Esophagus muscularis mucosa (tissue), 4 donors: Measurements from ENCODE around the gene GPAT2.
"Not testable (repeated sequence)": the region's sequence is repeated elsewhere in the genome, so short reads cannot be mapped to it uniquely, and the experiment has no call there.

Experiments used
- CTCF ChIP-seq, 3 experiments: fragments of 200-600 bp in 2 of 3; fragments of 450-650 bp in 1 of 3; sonication (generic) in 2 of 3; IDR thresholded peaks; one replicate each; pipeline ENCODE4 v1.5.1; 2017 to 2019; ENCODE audit warnings: antibody characterized with exemption in 3 of 3, mild to moderate bottlenecking in 2 of 3, moderate library complexity in 1 of 3
- EP300 ChIP-seq: sonication (generic); formaldehyde crosslinking; IDR thresholded peaks from one replicate; pipeline ENCODE4 v1.6.1; 2017; ENCODE audit warnings: antibody characterized with exemption
- POLR2A ChIP-seq: fragments of 450-650 bp; IDR thresholded peaks from one replicate; pipeline ENCODE4 v1.6.1; 2017; ENCODE audit warnings: antibody characterized with exemption, moderate library complexity, mild to moderate bottlenecking, low read depth
- POLR2AphosphoS5 ChIP-seq, 2 donors: sonication (generic); formaldehyde crosslinking; IDR thresholded peaks; one replicate each; pipeline ENCODE4 v1.6.1; 2017; ENCODE audit warnings: antibody characterized with exemption in 2 of 2

- not testable (repeated sequence) for TF ChIP-seq CTCF (IDR thresholded peaks at IDR 0.05); EP300; POLR2A; POLR2AphosphoS5 (IDR thresholded peaks at IDR 0.05)
Observed at GRCh38 chr2:96012086-96012791, 22.5 kb downstream of the GPAT2 start.
